SK-N-SH (cell line): ENCODE data around the gene LRRC36. TPM values are rescaled to one million over a fixed set of nuclear protein-coding genes. Genes with fewer than 3 reads are reported as not detected.

ENCODE experiments used
- CTCF ChIA-PET: fragments of 300-600, 350-600 bp; formaldehyde crosslinking; extraction: SDS; loops from one replicate; lab custom pipeline; 2021; lab: Yijun Ruan, JAX
- POLR2A ChIA-PET: fragments of 350-600 bp; sonication (Branson Sonifier 250); formaldehyde crosslinking; extraction: SDS; loops from one replicate; lab custom pipeline; 2020; ENCODE audit warnings: antibody characterized with exemption, inconsistent platforms; lab: Yijun Ruan, JAX
- DNase-seq: peaks from one replicate; pipeline ENCODE4 v3.0.0; 2012
- H2AFZ ChIP-seq: fragments of 200-600 bp; sonication (generic); 2 replicates; pipeline ENCODE4 v1.8.1; 2016; ENCODE audit warnings: antibody characterized with exemption, mild to moderate bottlenecking, low read depth
- H3F3A ChIP-seq: fragments of 200-600 bp; sonication (generic); replicated peaks from 2 replicates; pipeline ENCODE3; 2016; ENCODE audit warnings: antibody characterized with exemption, mild to moderate bottlenecking; ENCODE audit not compliant: insufficient read depth
- H3K27ac ChIP-seq, 2 experiments: fragments of 200-500 bp in 1 of 2; fragments of 200-600 bp in 1 of 2; sonication (Bioruptor generic) in 1 of 2; sonication (generic), shearing (Covaris generic) in 1 of 2; 2 replicates each; pipeline versions ENCODE4 v1.5.1 to v1.6.1; 2014 to 2016; ENCODE audit warnings: low read depth in 2 of 2, inconsistent platforms in 1 of 2, low read length in 1 of 2, mild to moderate bottlenecking in 1 of 2, mixed read lengths in 1 of 2
- H3K27me3 ChIP-seq: fragments of 200-600 bp; sonication (generic), shearing (Covaris generic); 2 replicates; pipeline ENCODE4 v1.6.1; 2016; ENCODE audit warnings: mixed run types; ENCODE audit not compliant: insufficient read depth
- H3K36me3 ChIP-seq, 2 experiments: fragments of 200-500 bp in 1 of 2; fragments of 200-600 bp in 1 of 2; sonication (Bioruptor generic) in 1 of 2; sonication (generic) in 1 of 2; replicated peaks in 1 of 2; 2 replicates each; pipeline versions ENCODE3 to v1.5.1; 2014 to 2016; ENCODE audit warnings: low read length in 1 of 2, mild to moderate bottlenecking in 1 of 2; ENCODE audit not compliant: insufficient read depth in 2 of 2, control insufficient read depth in 1 of 2
- H3K4me1 ChIP-seq, 2 experiments: fragments of 200-500 bp in 1 of 2; fragments of 200-600 bp in 1 of 2; sonication (Bioruptor generic) in 1 of 2; sonication (generic), shearing (Covaris generic) in 1 of 2; 2 replicates each; pipeline versions ENCODE4 v1.5.1 to v1.6.1; 2014 to 2016; ENCODE audit warnings: low read depth in 1 of 2, low read length in 1 of 2, mixed run types in 1 of 2; ENCODE audit not compliant: insufficient read depth in 2 of 2, control insufficient read depth in 1 of 2
- H3K4me2 ChIP-seq: fragments of 200-600 bp; sonication (generic), shearing (Covaris generic); 2 replicates; pipeline ENCODE4 v1.6.1; 2017; ENCODE audit warnings: mixed run types
- H3K4me3 ChIP-seq, 2 experiments: fragments of 200-500 bp in 1 of 2; fragments of 200-600 bp in 1 of 2; sonication (Bioruptor generic) in 1 of 2; sonication (generic), shearing (Covaris generic) in 1 of 2; 2 replicates each; pipeline versions ENCODE4 v1.5.1 to v1.8.1; 2014 to 2016; ENCODE audit warnings: low read depth in 2 of 2, inconsistent platforms in 1 of 2, low read length in 1 of 2, mild to moderate bottlenecking in 1 of 2, mixed read lengths in 1 of 2, moderate library complexity in 1 of 2
- H3K79me2 ChIP-seq: fragments of 200-600 bp; sonication (generic); 2 replicates; pipeline ENCODE4 v1.8.1; 2017; ENCODE audit warnings: mild to moderate bottlenecking; ENCODE audit not compliant: insufficient read depth
- H3K9ac ChIP-seq: fragments of 200-600 bp; sonication (generic); 2 replicates; pipeline ENCODE4 v1.6.1; 2017; ENCODE audit warnings: mixed run types
- H3K9me2 ChIP-seq: fragments of 200-600 bp; sonication (generic); 2 replicates; pipeline ENCODE4 v1.6.1; 2017; ENCODE audit warnings: mixed run types
- H3K9me3 ChIP-seq: fragments of 200-600 bp; sonication (generic); 2 replicates; pipeline ENCODE4 v1.6.1; 2017; ENCODE audit warnings: mixed run types, mild to moderate bottlenecking, moderate library complexity
- H4K20me1 ChIP-seq: fragments of 200-600 bp; sonication (generic); 2 replicates; pipeline ENCODE4 v1.6.1; 2017; ENCODE audit warnings: mild to moderate bottlenecking, mixed run types; ENCODE audit not compliant: insufficient read depth
- CHD2 ChIP-seq: fragments of 150-350 bp; IDR thresholded peaks from 2 replicates; pipeline ENCODE4 v1.6.1; 2018; ENCODE audit warnings: low read length; ENCODE audit not compliant: partially characterized antibody
- ELF1 ChIP-seq: IDR thresholded peaks from 2 replicates; pipeline ENCODE4 v1.4.0; 2012
- FOXJ3 ChIP-seq: sonication (generic); formaldehyde crosslinking; IDR thresholded peaks from 2 replicates; pipeline ENCODE4 v1.5.1; 2020; ENCODE audit warnings: mild to moderate bottlenecking, missing genetic modification reagents
- FOXM1 ChIP-seq: IDR thresholded peaks from 2 replicates; pipeline ENCODE4 v1.4.0; 2012; ENCODE audit warnings: low read depth, mild to moderate bottlenecking
- IRF3 ChIP-seq: fragments of 150-350 bp; IDR thresholded peaks from 2 replicates; pipeline ENCODE4 v1.6.1; 2016; ENCODE audit warnings: mild to moderate bottlenecking, low read depth, low read length
- JUND ChIP-seq: IDR thresholded peaks from 2 replicates; pipeline ENCODE4 v1.4.0; 2012
- MXI1 ChIP-seq: IDR thresholded peaks from 2 replicates; pipeline ENCODE4 v1.6.1; 2012; ENCODE audit warnings: mild to moderate bottlenecking, low read depth, low read length, improper control_type of control experiment
- NFIC ChIP-seq: IDR thresholded peaks from 2 replicates; pipeline ENCODE4 v1.4.0; 2012; ENCODE audit warnings: borderline replicate concordance
- PBX3 ChIP-seq: IDR thresholded peaks from 2 replicates; pipeline ENCODE4; 2012
- REST ChIP-seq: IDR thresholded peaks from 2 replicates; pipeline ENCODE4 v1.6.1; 2012; ENCODE audit warnings: mild to moderate bottlenecking, low read depth, low read length, moderate library complexity
- RFX5 ChIP-seq: IDR thresholded peaks from 2 replicates; pipeline ENCODE4 v1.6.1; 2012; ENCODE audit warnings: mild to moderate bottlenecking, improper control_type of control experiment, low read length
- SMC3 ChIP-seq: IDR thresholded peaks from 2 replicates; pipeline ENCODE4 v1.6.1; 2012; ENCODE audit warnings: low read depth, low read length, improper control_type of control experiment
- TEAD4 ChIP-seq: IDR thresholded peaks from 2 replicates; pipeline ENCODE4 v1.4.0; 2012; ENCODE audit warnings: mild to moderate bottlenecking, borderline replicate concordance; ENCODE audit not compliant: insufficient read depth
- USF1 ChIP-seq: IDR thresholded peaks from 2 replicates; pipeline ENCODE4 v1.4.0; 2012; ENCODE audit warnings: low read depth, borderline replicate concordance
- USF2 ChIP-seq: fragments of 150-350 bp; IDR thresholded peaks from 2 replicates; pipeline ENCODE4 v1.6.1; 2017; ENCODE audit warnings: antibody characterized with exemption, low read length, low read depth, borderline replicate concordance
- YY1 ChIP-seq: IDR thresholded peaks from 2 replicates; pipeline ENCODE4 v1.4.0; 2012; ENCODE audit warnings: low read depth, mild to moderate bottlenecking
- WGBS: methylation state at CpG from one replicate; pipeline ENCODE4 v1.1.6; 2017; ENCODE audit warnings: low lambda C conversion rate; 5-methylcytosine and 5-hydroxymethylcytosine counted together
- polyA plus RNA-seq, 3 experiments: library from polyadenylated mRNA; depleted of rRNA; stranded (reverse); fragments of >200 nt; gene quantifications; 2 replicates each; pipeline ENCODE4 v1.2.3, GENCODE V29; 2012

The LRRC36 gene
- polyA plus RNA-seq, 1 of the 3 experiments (the other 2 are of a cell fraction), result 0.92 TPM

GRCh38 chr16:67388191-67388590 lies 61.6 kb downstream of the LRRC36 start:
- WGBS, result 87% methylated on average over 8 of the region's 8 CpGs
- no peak overlapping the region for H3K27ac ChIP-seq
- H3K4me2 ChIP-seq, result no peak overlapping the region
- peaks cover 6% of the 10 kb centered on the region for H3F3A ChIP-seq
- H4K20me1 ChIP-seq, result no peaks in the 10 kb centered on the region
- peaks cover 8 to 36% of the 10 kb centered on the region in 2 experiments; a peak in 2 of 4 replicates for H3K4me1 ChIP-seq
- TF ChIP-seq YY1 (no peak), NFIC (no peak), CHD2 (no peak), RFX5 (no peak), IRF3 (no peak), TEAD4 (no peak), FOXJ3 (CRISPR knock-in tag) (no peak), USF2 (no peak), FOXM1 (no peak), USF1 (no peak), SMC3 (no peak), REST (no peak), PBX3 (no peak), JUND (no peak), MXI1 (no peak), ELF1 (no peak)
- TF ChIP-seq, all 33 proteins: peak for 0
- DNase-seq, result no peak
- no peaks in the 10 kb centered on the region for H3K9me2 ChIP-seq
- CTCF ChIA-PET, result interaction anchor here (1.2 to 3.2 kb wide), 4 partner anchors 10 to 40 kb away, joined by 4 to 14 read pairs (median 8); partner anchors contain the start of gene ZDHHC1
- no peak overlapping the region for H3K4me3 ChIP-seq
- no peak overlapping the region for H3K9ac ChIP-seq
- no peaks in the 10 kb centered on the region for H3K27me3 ChIP-seq
- no peaks in the 10 kb centered on the region for H3K79me2 ChIP-seq
- no peaks in the 10 kb centered on the region for H3K36me3 ChIP-seq
- POLR2A ChIA-PET, result no interaction called here
- H2AFZ ChIP-seq, result no peak overlapping the region
- H3K9me3 ChIP-seq, result no peaks in the 10 kb centered on the region
